Calu3 (cell line): ENCODE measurements around the gene CCDC175. TPM values are rescaled to one million over a fixed set of nuclear protein-coding genes. Genes with fewer than 3 reads are reported as not detected.
A peak's percentile ranks its signal among the peaks of the same experiment; 100 is the strongest.

Experiments used
- BruUV-seq: library from RNA; stranded (reverse); fragments of 400-500 nt; replicated peaks from 2 replicates; lab custom pipeline; 2021; lab: Mats Ljungman, UMichigan
- CTCF ChIA-PET: fragments of 300-600 bp; sonication (Branson Sonifier 250); formaldehyde crosslinking; loops from one replicate; lab custom pipeline; 2022; ENCODE audit warnings: antibody characterized with exemption; lab: Charles Lee
- DNase-seq: peaks from one replicate; pipeline ENCODE4 v3.0.0; 2022
- H3K27ac Mint-ChIP-seq: one replicate; pipeline ENCODE4 v1.8.0; 2022; ENCODE audit warnings: mixed read lengths; ENCODE audit not compliant: unreplicated experiment
- H3K27me3 Mint-ChIP-seq: one replicate; pipeline ENCODE4 v1.8.0; 2022; ENCODE audit warnings: mixed read lengths; ENCODE audit not compliant: unreplicated experiment
- H3K36me3 Mint-ChIP-seq: one replicate; pipeline ENCODE4 v1.8.0; 2022; ENCODE audit warnings: mild to moderate bottlenecking, moderate library complexity, mixed read lengths; ENCODE audit not compliant: insufficient read depth, unreplicated experiment
- H3K4me1 Mint-ChIP-seq: one replicate; pipeline ENCODE4 v1.8.0; 2022; ENCODE audit warnings: mild to moderate bottlenecking, low read depth, mixed read lengths; ENCODE audit not compliant: unreplicated experiment
- H3K4me3 Mint-ChIP-seq: one replicate; pipeline ENCODE4 v1.8.0; 2022; ENCODE audit warnings: mild to moderate bottlenecking, low read depth, moderate library complexity, mixed read lengths; ENCODE audit not compliant: unreplicated experiment
- H3K9me3 Mint-ChIP-seq: one replicate; pipeline ENCODE4 v1.8.0; 2022; ENCODE audit warnings: low read depth, mixed read lengths; ENCODE audit not compliant: unreplicated experiment
- intact Hi-C: fragments of 100-400 bp; cut with micrococcal nuclease; formaldehyde crosslinking; loops from one replicate; pipeline ENCODE4 v1.10.0; 2022; ENCODE audit not compliant: unreplicated experiment
- total RNA-seq: library from RNA; stranded (reverse); gene quantifications from 2 replicates; pipeline ENCODE4 v1.2.3, GENCODE V29; 2022
- TF ChIP-seq, protein P1 (sequence below): fragments of 200-600 bp; IDR thresholded peaks from one replicate; pipeline ENCODE4 v1.8.0; 2022; ENCODE audit warnings: antibody characterized with exemption; ENCODE audit not compliant: unreplicated experiment

The CCDC175 gene
- total RNA-seq, 1 experiment from 2014 or later, result not detected

DNA sequence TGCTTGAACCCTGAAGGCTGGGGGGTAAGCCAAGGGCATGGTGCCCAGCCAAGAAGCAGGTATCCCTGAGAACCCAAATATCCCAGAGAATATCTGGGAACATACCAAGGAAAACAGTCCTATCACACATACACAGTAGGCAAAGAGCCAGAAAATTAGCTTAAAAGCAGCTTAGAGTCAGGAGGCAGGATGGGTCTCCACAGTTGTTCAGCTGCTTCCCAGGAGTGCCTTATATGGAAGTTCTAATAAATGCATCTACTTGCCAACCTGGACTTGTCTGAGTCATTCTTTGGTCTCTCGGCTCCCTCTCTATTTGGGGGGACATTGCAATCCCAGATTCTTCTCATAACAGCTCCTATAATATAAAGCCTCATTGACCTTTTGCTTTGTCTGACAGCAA lies 102.4 kb downstream of the CCDC175 start:
- Mint-ChIP-seq H3K9me3 (no peaks in the 10 kb centered on the region), H3K36me3 (peaks cover 17% of the 10 kb centered on the region), H3K4me3 (no peak overlapping the region), H3K4me1 (no peaks in the 10 kb centered on the region), H3K27me3 (no peaks in the 10 kb centered on the region), H3K27ac (no peak overlapping the region)
- no TSS peak for BruUV-seq
- intact Hi-C loops, result no loop called here
- DNase-seq, result no peak
- TF ChIP-seq, protein P1, sequence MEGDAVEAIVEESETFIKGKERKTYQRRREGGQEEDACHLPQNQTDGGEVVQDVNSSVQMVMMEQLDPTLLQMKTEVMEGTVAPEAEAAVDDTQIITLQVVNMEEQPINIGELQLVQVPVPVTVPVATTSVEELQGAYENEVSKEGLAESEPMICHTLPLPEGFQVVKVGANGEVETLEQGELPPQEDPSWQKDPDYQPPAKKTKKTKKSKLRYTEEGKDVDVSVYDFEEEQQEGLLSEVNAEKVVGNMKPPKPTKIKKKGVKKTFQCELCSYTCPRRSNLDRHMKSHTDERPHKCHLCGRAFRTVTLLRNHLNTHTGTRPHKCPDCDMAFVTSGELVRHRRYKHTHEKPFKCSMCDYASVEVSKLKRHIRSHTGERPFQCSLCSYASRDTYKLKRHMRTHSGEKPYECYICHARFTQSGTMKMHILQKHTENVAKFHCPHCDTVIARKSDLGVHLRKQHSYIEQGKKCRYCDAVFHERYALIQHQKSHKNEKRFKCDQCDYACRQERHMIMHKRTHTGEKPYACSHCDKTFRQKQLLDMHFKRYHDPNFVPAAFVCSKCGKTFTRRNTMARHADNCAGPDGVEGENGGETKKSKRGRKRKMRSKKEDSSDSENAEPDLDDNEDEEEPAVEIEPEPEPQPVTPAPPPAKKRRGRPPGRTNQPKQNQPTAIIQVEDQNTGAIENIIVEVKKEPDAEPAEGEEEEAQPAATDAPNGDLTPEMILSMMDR, result no peak
- CTCF ChIA-PET, result no interaction called here

DNA sequence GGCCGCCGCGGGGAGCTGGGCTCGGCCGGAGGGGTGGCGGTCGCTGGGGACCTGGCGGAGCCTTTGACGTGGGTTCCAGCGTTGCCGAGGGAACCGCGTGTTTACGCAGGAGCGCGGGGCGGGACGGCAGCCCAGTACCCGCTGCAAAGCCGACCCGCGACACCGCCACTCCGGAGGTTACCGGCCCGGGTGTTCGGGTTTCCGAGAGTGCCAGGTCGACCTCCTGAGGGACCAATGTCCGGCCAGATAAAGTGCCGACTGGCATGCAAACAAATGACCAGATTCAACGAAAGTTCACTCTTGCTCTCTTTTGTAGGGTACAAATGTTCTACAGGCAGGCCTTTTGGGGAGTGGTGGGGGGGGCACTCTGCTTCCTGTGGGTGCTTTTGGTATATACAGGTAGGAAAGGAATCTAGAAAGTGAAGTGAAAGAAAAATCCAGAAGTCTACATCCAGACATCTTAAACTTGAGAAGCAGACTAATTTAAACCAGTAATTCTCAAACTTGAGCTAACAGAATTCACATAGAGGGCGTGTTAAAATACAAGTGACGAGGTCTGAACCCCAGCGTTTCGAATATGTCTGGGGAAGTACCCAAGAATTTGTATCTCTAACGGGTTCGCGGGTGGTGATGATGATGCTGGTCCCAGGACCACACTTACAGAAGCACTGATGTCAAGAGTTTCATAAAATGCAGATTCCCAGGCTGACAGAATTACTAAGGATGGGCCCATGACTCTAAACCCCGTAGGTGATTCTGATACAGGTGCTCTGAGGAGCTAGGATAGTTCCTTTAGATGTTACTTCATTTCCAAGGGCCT lies 111.1 kb downstream of the CCDC175 start, which contains the start of gene GPR135:
Gene GPR135, minus strand, starts transcription at position 65 of the 820 bp plus-strand sequence. CDS start 154 bp downstream, outside the sequence.
- TF ChIP-seq, protein P1, result no peak
- H3K4me3 Mint-ChIP-seq, result peak within 1 kb of the TSS; percentile 78
- H3K9me3 Mint-ChIP-seq, result no peaks in the 10 kb centered on the region
- no peak for DNase-seq
- CTCF ChIA-PET, result no interaction called here
- intact Hi-C loops, result no loop called here
- H3K27ac Mint-ChIP-seq, result peak within 1 kb of the TSS; percentile 32
- H3K4me1 Mint-ChIP-seq, result no peaks in the 10 kb centered on the region
- H3K36me3 Mint-ChIP-seq, result peaks cover 12% of the 10 kb centered on the region
- BruUV-seq, result no TSS peak
- H3K27me3 Mint-ChIP-seq, result no peaks in the 10 kb centered on the region

DNA sequence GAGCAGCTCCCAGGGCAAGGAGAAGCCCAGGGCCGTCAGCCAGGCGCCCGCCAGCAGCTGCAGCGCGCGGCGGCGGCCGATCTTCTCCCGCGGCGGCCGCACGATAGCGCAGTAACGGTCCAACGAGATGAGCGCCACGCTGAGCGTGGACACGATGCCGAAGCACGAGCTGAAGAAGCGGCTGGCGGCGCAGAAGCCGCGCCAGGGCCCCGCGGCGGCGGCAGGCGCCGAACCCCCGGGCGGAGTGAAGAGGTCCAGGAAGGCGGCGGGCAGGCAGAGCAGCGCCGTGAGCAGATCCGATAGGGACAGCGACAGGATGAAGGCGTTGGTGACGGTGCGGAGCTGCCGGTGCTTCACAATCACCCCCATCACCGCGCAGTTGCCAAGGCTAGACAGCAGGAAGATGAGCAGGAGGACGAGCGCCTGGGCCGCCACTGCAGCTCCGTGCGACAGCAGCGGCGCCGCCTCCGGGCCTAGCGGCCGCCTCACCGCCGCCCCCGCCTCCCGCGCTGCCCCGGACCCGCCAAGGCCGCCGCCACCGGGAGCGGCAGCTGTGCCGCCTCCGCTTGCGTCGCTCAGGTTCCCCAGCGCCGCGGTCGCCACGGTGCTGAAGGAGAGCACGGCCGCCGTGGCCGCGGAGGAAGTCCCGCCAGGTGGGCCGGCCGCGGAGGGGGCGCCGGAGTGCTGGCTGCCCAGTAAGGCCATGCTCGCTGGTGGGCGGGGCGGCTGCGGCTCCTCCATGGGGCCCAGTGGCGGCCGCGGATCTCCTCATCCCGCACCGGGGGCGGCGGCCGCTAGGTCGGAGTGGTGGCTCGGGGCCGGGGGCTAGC lies 111.9 kb downstream of the CCDC175 start:
- DNase-seq, result peak; percentile 73
- H3K27me3 Mint-ChIP-seq, result no peaks in the 10 kb centered on the region
- TF ChIP-seq, protein P1, result no peak
- no TSS peak for BruUV-seq
- H3K4me1 Mint-ChIP-seq, result no peaks in the 10 kb centered on the region
- H3K36me3 Mint-ChIP-seq, result peaks cover 12% of the 10 kb centered on the region
- CTCF ChIA-PET, result interaction anchor here (0.7 kb wide), 1 partner anchor 732 kb away, joined by 3 read pairs; no protein-coding TSS in a partner anchor
- H3K9me3 Mint-ChIP-seq, result no peaks in the 10 kb centered on the region
- intact Hi-C loops, result no loop called here
- peak overlapping the region; percentile 32 for H3K27ac Mint-ChIP-seq
- H3K4me3 Mint-ChIP-seq, result peak overlapping the region; percentile 78

DNA sequence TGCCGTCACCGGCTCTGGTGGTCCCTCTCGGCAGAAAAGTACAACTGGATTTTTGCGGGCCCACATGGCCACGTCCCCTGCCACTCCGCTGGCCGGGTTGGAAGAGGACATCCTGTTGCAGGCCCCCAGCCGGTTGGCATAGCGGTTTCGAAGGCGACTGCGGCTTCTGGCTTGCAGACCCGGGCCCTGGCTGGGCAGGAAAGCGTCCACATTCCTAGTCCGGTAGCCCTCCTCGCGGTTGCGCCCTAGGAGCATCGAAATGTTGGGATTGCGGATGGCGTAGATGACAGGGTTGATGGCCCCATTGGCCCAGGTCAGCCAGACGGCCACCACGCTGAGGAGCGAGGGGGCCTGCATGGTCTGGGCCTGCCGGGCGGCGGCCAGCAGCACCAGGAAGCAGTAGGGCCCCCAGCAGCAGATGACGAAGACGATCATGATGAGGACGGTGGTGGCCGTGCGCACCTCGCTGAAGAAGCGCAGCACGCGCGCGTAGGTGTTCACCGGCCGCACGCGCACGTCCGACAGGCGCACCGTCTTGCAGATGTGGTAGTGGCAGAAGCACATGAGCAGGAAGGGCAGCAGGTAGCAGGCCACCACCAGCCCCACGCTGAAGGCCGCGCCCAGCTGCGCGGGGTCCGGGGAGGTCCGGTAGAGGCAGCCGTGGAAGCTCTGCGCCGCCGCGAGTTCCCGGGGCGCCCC lies 112.7 kb downstream of the CCDC175 start:
- H3K4me3 Mint-ChIP-seq, result peak overlapping the region; percentile 78
- H3K9me3 Mint-ChIP-seq, result no peaks in the 10 kb centered on the region
- no peak for DNase-seq
- H3K27ac Mint-ChIP-seq, result peak overlapping the region; percentile 32
- CTCF ChIA-PET, result no interaction called here
- TF ChIP-seq, protein P1, result no peak
- no TSS peak for BruUV-seq
- H3K27me3 Mint-ChIP-seq, result no peaks in the 10 kb centered on the region
- intact Hi-C loops, result no loop called here
- peaks cover 12% of the 10 kb centered on the region for H3K36me3 Mint-ChIP-seq
- no peaks in the 10 kb centered on the region for H3K4me1 Mint-ChIP-seq
